GM23248 (cell line): ENCODE results near the gene DHX57. TPM values are rescaled to one million over a fixed set of nuclear protein-coding genes. Genes with fewer than 3 reads are reported as not detected.

Experiments
- DNase-seq: peaks from one replicate; pipeline ENCODE4 v3.0.0-alpha.2; 2015
- H2AFZ ChIP-seq: fragments of 200-600 bp; sonication (generic); 2 replicates; pipeline ENCODE4 v1.6.1; 2016; ENCODE audit warnings: antibody characterized with exemption
- H3F3A ChIP-seq: fragments of 200-600 bp; sonication (generic); 2 replicates; pipeline ENCODE4 v1.6.1; 2016; ENCODE audit warnings: mild to moderate bottlenecking, antibody characterized with exemption, mixed run types; ENCODE audit not compliant: insufficient read depth
- H3K27ac ChIP-seq: fragments of 200-600 bp; sonication (generic); 2 replicates; pipeline ENCODE4 v1.5.1; 2016; ENCODE audit warnings: mild to moderate bottlenecking
- H3K27me3 ChIP-seq: fragments of 200-600 bp; sonication (generic); replicated peaks from 2 replicates; pipeline ENCODE4 v1.6.1; 2016; ENCODE audit warnings: mild to moderate bottlenecking; ENCODE audit not compliant: insufficient read depth
- H3K36me3 ChIP-seq: fragments of 200-600 bp; sonication (generic); 2 replicates; pipeline ENCODE4 v1.6.1; 2016; ENCODE audit warnings: low read depth, mild to moderate bottlenecking
- H3K4me1 ChIP-seq: fragments of 200-600 bp; sonication (generic); 2 replicates; pipeline ENCODE4 v1.6.1; 2016; ENCODE audit warnings: mild to moderate bottlenecking; ENCODE audit not compliant: insufficient read depth
- H3K4me2 ChIP-seq: fragments of 200-600 bp; sonication (generic); one replicate; pipeline ENCODE4 v1.6.1; 2016; ENCODE audit warnings: mild to moderate bottlenecking; ENCODE audit not compliant: unreplicated experiment
- H3K4me3 ChIP-seq: fragments of 200-600 bp; sonication (generic); 2 replicates; pipeline ENCODE4 v1.5.1; 2016; ENCODE audit warnings: mild to moderate bottlenecking
- H3K79me2 ChIP-seq: fragments of 200-600 bp; sonication (generic); 2 replicates; pipeline ENCODE4 v1.6.1; 2016; ENCODE audit warnings: mild to moderate bottlenecking; ENCODE audit not compliant: insufficient read depth
- H3K9ac ChIP-seq: fragments of 200-600 bp; sonication (generic); 2 replicates; pipeline ENCODE4 v1.6.1; 2016; ENCODE audit warnings: mild to moderate bottlenecking
- H3K9me2 ChIP-seq: fragments of 200-600 bp; sonication (generic); 2 replicates; pipeline ENCODE4 v1.6.1; 2016; ENCODE audit warnings: mixed run types, mild to moderate bottlenecking, moderate library complexity; ENCODE audit not compliant: insufficient read depth
- H3K9me3 ChIP-seq: fragments of 200-600 bp; sonication (generic); one replicate; pipeline ENCODE4 v1.6.1; 2017; ENCODE audit warnings: low read depth
- H4K20me1 ChIP-seq: fragments of 200-600 bp; sonication (generic); 2 replicates; pipeline ENCODE4 v1.6.0; 2016; ENCODE audit not compliant: insufficient read depth
- EZH2 ChIP-seq: fragments of 200-600 bp; sonication (generic); IDR thresholded peaks from 2 replicates; pipeline ENCODE4 v1.6.1; 2018; ENCODE audit warnings: antibody characterized with exemption, mild to moderate bottlenecking; ENCODE audit not compliant: insufficient read depth, poor library complexity, severe bottlenecking
- EZH2phosphoT487 ChIP-seq: fragments of 200-600 bp; sonication (generic); IDR thresholded peaks from 2 replicates; pipeline ENCODE4 v1.6.1; 2018; ENCODE audit warnings: antibody characterized with exemption, moderate library complexity, mild to moderate bottlenecking, low read depth; ENCODE audit not compliant: insufficient read depth
- WGBS, 2 experiments: methylation state at CpG; one replicate each; pipeline ENCODE4 v1.1.6; 2015 to 2017; ENCODE audit warnings: low lambda C conversion rate in 2 of 2, low coverage in 1 of 2; ENCODE audit errors: missing lambda C conversion rate in 2 of 2; 5-methylcytosine and 5-hydroxymethylcytosine counted together
- in situ Hi-C: fragments of 300-500 bp; cut with MboI; formaldehyde crosslinking; loops from 2 replicates; pipeline ENCODE4 v1.15.0; 2020
- polyA plus RNA-seq: library from polyadenylated mRNA; unstranded; fragments of >200 nt; fragmentation: Nextera tagmentation; extraction: Ambion mirVana; gene quantifications from 2 replicates; pipeline ENCODE4 v1.2.1, GENCODE V29; 2016
- total RNA-seq: library from RNA; depleted of rRNA; stranded (reverse); fragments of >200 nt; shearing (Covaris generic); gene quantifications from 2 replicates; pipeline ENCODE4 v1.2.3, GENCODE V29; 2014

Gene DHX57
- total and polyA plus RNA-seq, 2 experiments from 2014 or later: 10.5 to 13.9 TPM

- no peak for DNase-seq
- no peak overlapping the region for H2AFZ ChIP-seq
- no peaks in the 10 kb centered on the region for H3K9me3 ChIP-seq
- H3K27me3 ChIP-seq: no peaks in the 10 kb centered on the region
- H3K4me1 ChIP-seq: peaks cover 10% of the 10 kb centered on the region; the same call in 1 of the 2 replicates
- in situ Hi-C loops: no loop called here
- no peaks in the 10 kb centered on the region for H3F3A ChIP-seq
- H3K79me2 ChIP-seq: no peaks in the 10 kb centered on the region
- H3K27ac ChIP-seq: no peak overlapping the region
- H3K4me2 ChIP-seq: no peak overlapping the region
- H3K36me3 ChIP-seq: peaks cover 31% of the 10 kb centered on the region
- H3K9me2 ChIP-seq: no peaks in the 10 kb centered on the region
- no peak overlapping the region for H3K9ac ChIP-seq
- no peaks in the 10 kb centered on the region for H4K20me1 ChIP-seq
- 100% methylated on average over 2 of the region's 2 CpGs for WGBS, 2 experiments
- no peak for TF ChIP-seq EZH2
- no peak overlapping the region for H3K4me3 ChIP-seq
Measured at GRCh38 chr2:38825956-38826355, 49.8 kb downstream of the DHX57 start.

DNA sequence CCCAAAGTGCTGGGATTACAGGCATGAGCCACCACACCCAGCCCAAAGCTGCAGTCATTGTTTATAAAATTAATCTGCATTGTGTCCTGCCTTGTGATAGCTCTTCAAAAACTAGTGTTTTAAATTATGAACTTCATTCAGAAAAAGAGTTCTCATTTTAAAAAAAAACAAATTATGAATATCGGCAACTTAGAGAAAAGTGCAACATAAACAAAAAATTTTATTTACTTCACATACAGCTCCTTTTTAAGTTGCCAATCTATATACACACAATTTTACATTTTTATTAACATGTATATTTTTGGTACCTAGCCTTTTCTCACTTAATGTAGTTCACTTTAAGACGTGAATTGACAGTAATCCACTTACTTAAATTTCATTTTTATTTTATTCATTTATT is 50.8 kb downstream of the DHX57 start:
- H3K4me3 ChIP-seq: no peak overlapping the region
- in situ Hi-C loops: no loop called here
- WGBS, 2 experiments: 94 to 100% methylated on average over 2 of the region's 2 CpGs
- no peak for DNase-seq
- no peaks in the 10 kb centered on the region for H4K20me1 ChIP-seq
- no peaks in the 10 kb centered on the region for H3K79me2 ChIP-seq
- H3K9me2 ChIP-seq: no peaks in the 10 kb centered on the region
- H3K9ac ChIP-seq: no peak overlapping the region
- peaks cover 40% of the 10 kb centered on the region for H3K36me3 ChIP-seq
- no peak overlapping the region for H2AFZ ChIP-seq
- peaks cover 10% of the 10 kb centered on the region; the same call in 1 of the 2 replicates for H3K4me1 ChIP-seq
- no peaks in the 10 kb centered on the region for H3F3A ChIP-seq
- no peak overlapping the region for H3K27ac ChIP-seq
- H3K9me3 ChIP-seq: no peaks in the 10 kb centered on the region
- H3K4me2 ChIP-seq: no peak overlapping the region
- no peaks in the 10 kb centered on the region for H3K27me3 ChIP-seq
- TF ChIP-seq EZH2phosphoT487 (no peak), EZH2 (no peak)

GRCh38 chr2:38823386-38823785 is 52.3 kb downstream of the DHX57 start:
- H4K20me1 ChIP-seq: no peaks in the 10 kb centered on the region
- H3K9ac ChIP-seq: no peak overlapping the region
- H3K27me3 ChIP-seq: no peaks in the 10 kb centered on the region
- TF ChIP-seq EZH2: no peak
- TF ChIP-seq EZH2phosphoT487: no peak
- no peak overlapping the region for H3K27ac ChIP-seq
- H3K9me3 ChIP-seq: no peaks in the 10 kb centered on the region
- DNase-seq: no peak
- 78 to 80% methylated on average over 5 of the region's 5 CpGs for WGBS, 2 experiments
- H3K36me3 ChIP-seq: peaks cover 40% of the 10 kb centered on the region
- H3K4me1 ChIP-seq: peaks cover 10% of the 10 kb centered on the region; the same call in 1 of the 2 replicates
- in situ Hi-C loops: no loop called here
- no peaks in the 10 kb centered on the region for H3K9me2 ChIP-seq
- H2AFZ ChIP-seq: no peak overlapping the region
- no peaks in the 10 kb centered on the region for H3F3A ChIP-seq
- H3K4me2 ChIP-seq: no peak overlapping the region
- H3K4me3 ChIP-seq: no peak overlapping the region
- H3K79me2 ChIP-seq: no peaks in the 10 kb centered on the region

DNA sequence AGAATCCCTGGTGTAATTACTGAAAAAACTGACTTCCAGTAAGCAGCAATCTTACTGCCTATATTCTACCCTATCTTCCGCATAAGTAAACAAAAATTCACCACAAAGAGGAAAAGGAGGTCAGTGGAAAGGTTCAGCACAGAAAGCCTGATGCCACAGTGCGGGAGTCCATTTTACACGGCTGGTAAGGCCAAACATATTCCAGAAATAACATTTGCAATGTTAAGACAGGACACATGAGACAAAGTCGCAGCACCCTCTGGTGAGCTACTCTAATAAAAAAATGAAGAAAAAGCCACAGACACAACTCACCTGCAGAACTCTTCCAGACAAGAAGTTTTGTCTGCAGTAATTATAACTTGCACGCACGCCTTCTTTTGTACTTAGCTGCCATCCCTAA is 57.2 kb downstream of the DHX57 start:
- no peak overlapping the region for H3K4me3 ChIP-seq
- H3K36me3 ChIP-seq: peaks cover 36% of the 10 kb centered on the region
- no peaks in the 10 kb centered on the region for H3K79me2 ChIP-seq
- H3K4me1 ChIP-seq: no peaks in the 10 kb centered on the region
- H4K20me1 ChIP-seq: no peaks in the 10 kb centered on the region
- in situ Hi-C loops: no loop called here
- H3F3A ChIP-seq: no peaks in the 10 kb centered on the region
- DNase-seq: no peak
- WGBS, 2 experiments: 82 to 83% methylated on average over 6 of the region's 6 CpGs
- H3K4me2 ChIP-seq: no peak overlapping the region
- no peak overlapping the region for H3K9ac ChIP-seq
- H3K27me3 ChIP-seq: no peaks in the 10 kb centered on the region
- no peak overlapping the region for H2AFZ ChIP-seq
- H3K27ac ChIP-seq: no peak overlapping the region
- H3K9me2 ChIP-seq: no peaks in the 10 kb centered on the region
- H3K9me3 ChIP-seq: no peaks in the 10 kb centered on the region
- TF ChIP-seq EZH2phosphoT487 (no peak), EZH2 (no peak)

- 97 to 98% methylated on average over 4 of the region's 4 CpGs for WGBS, 2 experiments
- H3K79me2 ChIP-seq: no peaks in the 10 kb centered on the region
- no peak overlapping the region for H3K4me2 ChIP-seq
Measured at GRCh38 chr2:38815936-38816335, 59.8 kb downstream of the DHX57 start.

More at GRCh38 chr2:38815936-38816335, 59.8 kb downstream of the DHX57 start:
- Histone ChIP-seq H3K9ac (no peak overlapping the region), H4K20me1 (no peaks in the 10 kb centered on the region), H3K9me2 (no peaks in the 10 kb centered on the region), H3F3A (no peaks in the 10 kb centered on the region), H2AFZ (no peak overlapping the region), H3K4me3 (no peak overlapping the region), H3K27me3 (no peaks in the 10 kb centered on the region), H3K9me3 (no peaks in the 10 kb centered on the region), H3K36me3 (peaks cover 25% of the 10 kb centered on the region), H3K27ac (no peak overlapping the region), H3K4me1 (no peaks in the 10 kb centered on the region)
- DNase-seq: no peak
- in situ Hi-C loops: no loop called here
- TF ChIP-seq EZH2phosphoT487: no peak
- TF ChIP-seq EZH2: no peak
